ENCODE results near the gene RAB17. TPM values are rescaled to one million over a fixed set of nuclear protein-coding genes. Genes with fewer than 3 reads are reported as not detected.
A peak's percentile ranks its signal among the peaks of the same experiment; 100 is the strongest.

RAB17 gene
- total and polyA plus RNA-seq, 8 donors: 19.2 to 130 (median 30.7) TPM

DNA sequence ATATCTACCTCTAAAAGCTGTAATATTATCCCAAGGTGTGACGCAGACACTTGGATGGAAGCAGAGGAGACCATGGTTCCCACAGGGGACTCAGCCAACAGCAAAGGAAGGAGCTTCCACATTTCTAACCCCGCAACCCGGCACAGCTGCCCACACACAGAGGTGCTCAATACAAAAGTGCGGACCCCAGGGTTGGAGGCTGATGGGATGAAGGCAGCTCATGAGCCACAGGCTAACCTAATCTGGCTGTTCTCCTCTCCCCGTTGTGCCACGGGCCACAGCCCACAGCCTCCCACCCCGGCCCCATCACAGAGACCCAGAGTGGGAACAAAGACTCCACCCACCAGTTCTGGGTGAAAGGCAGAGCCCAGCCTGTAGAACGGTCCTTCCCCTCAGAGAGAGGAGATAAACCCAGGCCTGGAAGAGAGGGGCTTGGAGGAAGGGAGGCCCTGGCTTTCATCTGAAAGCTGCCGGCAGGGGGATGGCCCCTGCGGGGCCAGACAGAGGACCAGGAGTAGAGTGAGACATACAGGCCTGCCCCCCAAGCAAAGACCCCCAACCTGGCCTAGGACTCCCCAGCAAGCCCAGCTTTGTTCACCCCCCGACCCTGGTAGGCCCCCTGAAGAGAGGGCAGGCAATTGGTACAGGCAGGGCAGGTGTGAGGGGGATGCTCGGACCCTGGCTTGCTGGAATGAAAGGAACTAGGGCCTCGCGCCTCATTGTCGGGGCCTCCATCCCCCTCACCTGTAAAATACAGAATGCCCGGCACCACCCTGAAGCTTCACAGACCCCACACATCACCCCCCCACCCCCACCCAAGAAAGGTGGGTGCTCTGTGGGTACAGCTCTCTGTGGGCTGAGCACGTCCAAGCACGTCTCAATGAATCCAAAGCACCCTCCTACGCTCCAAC is 6.9 kb downstream of the RAB17 start:
- TF ChIP-seq, protein P1, sequence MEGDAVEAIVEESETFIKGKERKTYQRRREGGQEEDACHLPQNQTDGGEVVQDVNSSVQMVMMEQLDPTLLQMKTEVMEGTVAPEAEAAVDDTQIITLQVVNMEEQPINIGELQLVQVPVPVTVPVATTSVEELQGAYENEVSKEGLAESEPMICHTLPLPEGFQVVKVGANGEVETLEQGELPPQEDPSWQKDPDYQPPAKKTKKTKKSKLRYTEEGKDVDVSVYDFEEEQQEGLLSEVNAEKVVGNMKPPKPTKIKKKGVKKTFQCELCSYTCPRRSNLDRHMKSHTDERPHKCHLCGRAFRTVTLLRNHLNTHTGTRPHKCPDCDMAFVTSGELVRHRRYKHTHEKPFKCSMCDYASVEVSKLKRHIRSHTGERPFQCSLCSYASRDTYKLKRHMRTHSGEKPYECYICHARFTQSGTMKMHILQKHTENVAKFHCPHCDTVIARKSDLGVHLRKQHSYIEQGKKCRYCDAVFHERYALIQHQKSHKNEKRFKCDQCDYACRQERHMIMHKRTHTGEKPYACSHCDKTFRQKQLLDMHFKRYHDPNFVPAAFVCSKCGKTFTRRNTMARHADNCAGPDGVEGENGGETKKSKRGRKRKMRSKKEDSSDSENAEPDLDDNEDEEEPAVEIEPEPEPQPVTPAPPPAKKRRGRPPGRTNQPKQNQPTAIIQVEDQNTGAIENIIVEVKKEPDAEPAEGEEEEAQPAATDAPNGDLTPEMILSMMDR (IDR thresholded peaks at IDR 0.05): no peak
- FAIRE-seq (no peak), ATAC-seq (no peak), DNase-seq (peak in 1 of 6 donors; percentile 18)
- Histone ChIP-seq H3K36me3 (no peaks in the 10 kb centered on the region), H3K27ac (no peak overlapping the region), H3K27me3 (no peaks in the 10 kb centered on the region), H3K4me3 (no peak overlapping the region), H3K9me3 (no peaks in the 10 kb centered on the region), H3K4me1 (peaks cover under 1 to 14% (median 10%) of the 10 kb centered on the region in 3 donors)
- intact Hi-C loops (cut with DNase I): no loop called here
- WGBS, 2 donors: 89 to 93% methylated on average over 19 of the region's 19 CpGs

DNA sequence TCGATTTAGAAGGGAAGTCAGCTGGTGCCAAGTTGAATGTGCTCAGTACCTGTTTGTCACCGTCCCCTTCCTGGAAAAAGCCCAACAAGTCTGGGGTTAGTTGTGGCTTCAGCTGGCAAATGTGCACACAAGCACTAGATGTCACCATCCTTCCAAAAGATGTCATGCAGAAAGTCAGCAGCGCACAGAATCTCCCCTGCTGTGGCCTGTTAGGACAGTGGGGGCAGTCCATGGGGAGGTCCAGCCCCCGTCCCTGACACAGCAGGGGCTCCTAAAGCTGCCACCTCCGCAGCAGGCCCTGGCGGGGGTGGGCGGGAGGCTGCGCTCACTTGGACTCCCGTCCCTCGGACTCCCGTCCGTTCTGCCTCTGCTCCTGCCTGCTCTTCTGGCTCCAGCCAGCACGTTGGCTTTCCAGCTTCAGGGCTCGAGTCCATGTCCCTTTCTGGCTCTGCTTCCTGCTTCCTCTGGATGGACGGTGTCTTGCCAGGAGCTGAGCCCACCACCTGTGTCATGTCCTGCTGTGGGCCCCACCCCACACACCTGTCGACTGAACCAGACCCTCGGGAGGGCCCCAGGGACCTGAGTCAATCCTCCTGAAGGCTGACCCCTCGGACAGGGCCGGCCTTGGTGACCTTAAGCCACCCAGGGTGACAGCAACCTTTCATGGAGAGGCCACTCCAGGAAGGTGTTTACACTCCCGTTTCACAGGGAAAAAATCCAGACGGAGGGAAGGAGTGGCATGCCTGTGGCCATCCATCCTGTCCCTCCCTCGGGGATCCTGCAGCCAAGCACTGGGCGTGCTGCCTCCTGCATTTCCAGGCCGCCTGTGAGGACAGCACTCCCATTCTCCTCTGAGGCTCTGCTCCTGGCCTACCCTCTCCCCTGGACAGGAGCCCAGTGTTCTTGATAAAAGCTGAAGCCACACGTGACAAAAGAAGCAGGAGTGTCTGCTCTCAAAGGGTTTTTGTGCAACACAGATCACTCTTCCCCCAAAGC is 8.5 kb downstream of the RAB17 start:
- intact Hi-C loops (cut with DNase I): no loop called here
- ATAC-seq (peak; percentile 76 to 86 (median 82)), FAIRE-seq (no peak), DNase-seq (peak in 4 of 6 donors; percentile 47 to 66 (median 60))
- H3K4me3 ChIP-seq: no peak overlapping the region
- WGBS, 2 donors: 37 to 48% methylated on average over 25 of the region's 25 CpGs
- H3K27ac ChIP-seq: peak overlapping the region; percentile 33 to 76 (median 60)
- peaks cover 0 to 10% (median 7%) of the 10 kb centered on the region in 3 donors for H3K4me1 ChIP-seq
- H3K9me3 ChIP-seq: no peaks in the 10 kb centered on the region
- H3K27me3 ChIP-seq: no peaks in the 10 kb centered on the region
- TF ChIP-seq, protein P1 (IDR thresholded peaks at IDR 0.05): no peak
- H3K36me3 ChIP-seq: peaks cover 0 to 8% (median 4%) of the 10 kb centered on the region in 3 donors

DNA sequence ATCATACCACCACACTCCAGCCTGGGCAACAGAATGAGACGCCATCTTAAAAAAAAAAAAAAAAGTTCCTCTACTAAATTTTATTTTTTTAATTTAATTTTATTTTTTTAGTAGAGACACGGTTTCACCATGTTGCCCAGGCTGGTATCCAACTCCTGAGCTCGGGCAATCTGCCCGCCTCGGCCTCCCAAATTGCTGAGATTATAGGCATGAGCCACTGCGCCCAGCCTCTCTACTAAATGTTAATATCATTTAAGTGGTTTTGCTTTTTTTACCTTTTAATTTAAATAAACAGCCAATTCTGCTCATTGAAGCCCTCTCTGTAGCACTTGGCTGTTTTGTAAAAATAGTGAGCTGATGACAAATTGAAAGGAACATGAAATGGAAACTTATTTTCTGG is 9.2 kb downstream of the RAB17 start:
- WGBS, 2 donors: 87 to 92% methylated on average over 6 of the region's 6 CpGs
- ATAC-seq (no peak), DNase-seq (peak in 1 of 6 donors; percentile 5), FAIRE-seq (no peak)
- Histone ChIP-seq H3K27ac (peak overlapping the region in 3 of 4 donors; percentile 33 to 76 (median 73)), H3K36me3 (peaks cover 0 to 16% (median 8%) of the 10 kb centered on the region in 3 donors), H3K9me3 (no peaks in the 10 kb centered on the region), H3K4me1 (peaks cover 0 to 10% (median 3%) of the 10 kb centered on the region in 3 donors), H3K4me3 (no peak overlapping the region), H3K27me3 (no peaks in the 10 kb centered on the region)
- TF ChIP-seq, protein P1 (IDR thresholded peaks at IDR 0.05): no peak
- intact Hi-C loops (cut with DNase I): no loop called here

DNA sequence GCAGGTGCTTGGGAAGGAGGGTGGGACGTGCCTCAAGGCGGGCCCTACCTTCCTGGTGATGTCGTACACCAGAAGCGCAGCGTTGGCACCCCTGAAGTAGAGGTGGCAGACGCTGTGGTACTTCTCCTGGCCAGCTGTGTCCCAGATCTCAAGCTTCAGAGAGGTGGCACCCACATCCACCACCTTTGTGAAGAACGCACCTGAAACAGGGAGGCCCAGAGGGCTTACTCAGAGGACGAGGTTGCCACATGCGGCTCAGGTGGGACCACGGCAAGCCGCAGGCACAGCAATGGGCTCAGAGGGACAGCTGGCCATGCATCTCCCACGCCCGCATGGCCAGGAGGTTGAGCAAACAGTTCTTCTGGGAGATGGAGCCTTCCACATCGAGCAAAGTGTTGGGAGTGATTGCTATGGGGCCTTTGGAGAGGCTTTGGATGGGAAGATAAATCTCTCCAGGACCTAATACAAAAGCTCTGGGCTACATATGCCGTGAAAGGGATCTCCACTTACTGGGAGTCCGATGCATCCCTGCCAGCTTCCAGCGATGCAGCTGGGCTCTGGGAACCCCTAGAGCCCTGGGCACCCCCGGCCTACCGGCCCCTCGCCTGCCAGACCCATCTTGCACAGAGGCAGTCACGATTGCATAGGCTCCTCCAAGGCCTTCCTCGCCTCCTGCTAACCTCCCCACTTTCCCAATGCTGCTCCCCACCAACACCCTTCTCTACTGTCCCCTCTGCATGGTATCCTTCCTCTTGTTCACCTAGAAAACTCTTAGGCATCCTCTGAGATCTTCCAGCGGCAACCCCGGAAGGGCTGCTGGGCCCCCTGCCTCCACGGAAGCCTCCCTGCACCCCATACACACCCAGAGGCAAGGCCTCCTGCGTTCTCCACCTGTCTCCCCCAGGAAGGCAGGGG is 12.3 kb downstream of the RAB17 start:
- no peak for ATAC-seq
- TF ChIP-seq, protein P1 (IDR thresholded peaks at IDR 0.05): no peak
- peaks cover 0 to 16% (median 8%) of the 10 kb centered on the region in 3 donors for H3K36me3 ChIP-seq
- H3K4me1 ChIP-seq: peaks cover 0 to 10% (median 3%) of the 10 kb centered on the region in 3 donors
- H3K9me3 ChIP-seq: no peaks in the 10 kb centered on the region
- WGBS, 2 donors: 93 to 95% methylated on average over 26 of the region's 26 CpGs
- FAIRE-seq: no peak
- H3K27me3 ChIP-seq: no peaks in the 10 kb centered on the region
- peak in 2 of 6 donors; percentile 8 to 47 for DNase-seq
- H3K4me3 ChIP-seq: no peak overlapping the region
- H3K27ac ChIP-seq: no peak overlapping the region
- intact Hi-C loops (cut with DNase I): loop anchor here in 2 of 3 donors (10.0 kb wide), 2 partner anchors 167 to 423 kb away; no protein-coding TSS in a partner anchor

All from pancreas (tissue), 10 donors.